Neural cell (in vitro differentiated cells): ENCODE data around the gene RAB7B. TPM values are rescaled to one million over a fixed set of nuclear protein-coding genes. Genes with fewer than 3 reads are reported as not detected.

Source experiments
- H2AFZ ChIP-seq: fragments of 200-600, 300-800 bp; sonication (generic), shearing (Covaris generic); 2 replicates; pipeline ENCODE4 v1.6.0; 2014; ENCODE audit warnings: low read depth, mild to moderate bottlenecking, antibody characterized with exemption, low read length, moderate library complexity
- H3F3A ChIP-seq: fragments of 200-600 bp; shearing (Covaris generic); 2 replicates; pipeline ENCODE4 v1.6.1; 2016; ENCODE audit warnings: mild to moderate bottlenecking, moderate library complexity, mixed read lengths, antibody characterized with exemption, low read length; ENCODE audit not compliant: insufficient read depth, poor library complexity, severe bottlenecking
- H3K27ac ChIP-seq: fragments of 200-600, 300-800 bp; sonication (generic), shearing (Covaris generic); 2 replicates; pipeline ENCODE4 v1.5.1; 2014; ENCODE audit warnings: mild to moderate bottlenecking, low read length, moderate library complexity
- H3K27me3 ChIP-seq: fragments of 300-800, 200-600 bp; sonication (generic), shearing (Covaris generic); 2 replicates; pipeline ENCODE4 v1.6.0; 2014; ENCODE audit warnings: mild to moderate bottlenecking, low read depth, low read length, moderate library complexity; ENCODE audit not compliant: insufficient read depth
- H3K36me3 ChIP-seq: fragments of 300-800, 200-600 bp; sonication (generic), shearing (Covaris generic); 2 replicates; pipeline ENCODE4 v1.5.1; 2014; ENCODE audit warnings: mild to moderate bottlenecking, antibody characterized with exemption, low read length, moderate library complexity; ENCODE audit not compliant: insufficient read depth
- H3K4me2 ChIP-seq: fragments of 300-800, 200-600 bp; sonication (generic), shearing (Covaris generic); 2 replicates; pipeline ENCODE4 v1.6.0; 2014; ENCODE audit warnings: mild to moderate bottlenecking, low read length
- H3K4me3 ChIP-seq: fragments of 300-800, 200-600 bp; sonication (generic), shearing (Covaris generic); 2 replicates; pipeline ENCODE4 v1.5.1; 2014; ENCODE audit warnings: mild to moderate bottlenecking, low read length, moderate library complexity
- H3K79me2 ChIP-seq: fragments of 200-600 bp; shearing (Covaris generic); replicated peaks from 2 replicates; pipeline ENCODE4 v1.6.0; 2014; ENCODE audit warnings: mild to moderate bottlenecking, low read length, moderate library complexity; ENCODE audit not compliant: insufficient read depth
- H3K9ac ChIP-seq: fragments of 300-800, 200-600 bp; sonication (generic), shearing (Covaris generic); 2 replicates; pipeline ENCODE4 v1.6.1; 2016; ENCODE audit warnings: mild to moderate bottlenecking, low read length, mixed read lengths
- H3K9me2 ChIP-seq: fragments of 200-600 bp; shearing (Covaris generic); 2 replicates; pipeline ENCODE4 v1.6.1; 2016; ENCODE audit warnings: mild to moderate bottlenecking, low read length, mixed read lengths; ENCODE audit not compliant: insufficient read depth
- H3K9me3 ChIP-seq: fragments of 200-600, 300-800 bp; sonication (generic), shearing (Covaris generic); 2 replicates; pipeline ENCODE4 v1.6.1; 2016; ENCODE audit warnings: mild to moderate bottlenecking, mixed run types, low read length, moderate library complexity, mixed read lengths
- H4K20me1 ChIP-seq: fragments of 200-600 bp; shearing (Covaris generic); 2 replicates; pipeline ENCODE4 v1.6.1; 2016; ENCODE audit warnings: mild to moderate bottlenecking, mixed run types; ENCODE audit not compliant: insufficient read depth
- EP300 ChIP-seq: fragments of 450-650 bp; conservative IDR thresholded peaks from 2 replicates; pipeline ENCODE4 v1.6.1; 2014; ENCODE audit warnings: antibody characterized with exemption, mild to moderate bottlenecking, moderate library complexity; ENCODE audit not compliant: poor library complexity, severe bottlenecking
- EZH2 ChIP-seq: fragments of 200-600, 300-800 bp; shearing (Covaris generic), sonication (generic); IDR thresholded peaks from 2 replicates; pipeline ENCODE4 v1.6.1; 2014; ENCODE audit warnings: antibody characterized with exemption, low read length, borderline replicate concordance, mild to moderate bottlenecking; ENCODE audit not compliant: insufficient read depth, poor library complexity, severe bottlenecking
- MXI1 ChIP-seq: fragments of 450-650 bp; conservative IDR thresholded peaks from 2 replicates; pipeline ENCODE4 v1.6.1; 2014; ENCODE audit warnings: antibody characterized with exemption, mild to moderate bottlenecking; ENCODE audit not compliant: poor library complexity, severe bottlenecking
- POLR2AphosphoS5 ChIP-seq: IDR thresholded peaks from 2 replicates; pipeline ENCODE4 v1.6.1; 2012
- RAD21 ChIP-seq: fragments of 450-650 bp; conservative IDR thresholded peaks from 2 replicates; pipeline ENCODE4 v1.6.1; 2014; ENCODE audit warnings: antibody characterized with exemption, mild to moderate bottlenecking, moderate library complexity
- SMC3 ChIP-seq: fragments of 450-650 bp; conservative IDR thresholded peaks from 2 replicates; pipeline ENCODE4 v1.6.1; 2014; ENCODE audit warnings: antibody characterized with exemption, mild to moderate bottlenecking, moderate library complexity; ENCODE audit not compliant: poor library complexity
- TAF1 ChIP-seq: IDR thresholded peaks from 2 replicates; pipeline ENCODE4 v1.6.1; 2012; ENCODE audit warnings: low read depth
- polyA plus RNA-seq: library from polyadenylated mRNA; depleted of rRNA; stranded (reverse); fragments of >200 nt; gene quantifications from 2 replicates; pipeline ENCODE4 v1.2.3, GENCODE V29; 2014
- TF ChIP-seq, protein P1 (sequence below): fragments of 450-650 bp; IDR thresholded peaks from 2 replicates; pipeline ENCODE4 v1.5.1; 2014; ENCODE audit warnings: antibody characterized with exemption, mild to moderate bottlenecking, moderate library complexity; ENCODE audit not compliant: poor library complexity, severe bottlenecking
- TF ChIP-seq, protein P2 (sequence below): IDR thresholded peaks from 2 replicates; pipeline ENCODE4 v1.6.1; 2012; ENCODE audit warnings: borderline replicate concordance

Gene RAB7B
- polyA plus RNA-seq, 1 donor from 2014 or later, result not detected

DNA sequence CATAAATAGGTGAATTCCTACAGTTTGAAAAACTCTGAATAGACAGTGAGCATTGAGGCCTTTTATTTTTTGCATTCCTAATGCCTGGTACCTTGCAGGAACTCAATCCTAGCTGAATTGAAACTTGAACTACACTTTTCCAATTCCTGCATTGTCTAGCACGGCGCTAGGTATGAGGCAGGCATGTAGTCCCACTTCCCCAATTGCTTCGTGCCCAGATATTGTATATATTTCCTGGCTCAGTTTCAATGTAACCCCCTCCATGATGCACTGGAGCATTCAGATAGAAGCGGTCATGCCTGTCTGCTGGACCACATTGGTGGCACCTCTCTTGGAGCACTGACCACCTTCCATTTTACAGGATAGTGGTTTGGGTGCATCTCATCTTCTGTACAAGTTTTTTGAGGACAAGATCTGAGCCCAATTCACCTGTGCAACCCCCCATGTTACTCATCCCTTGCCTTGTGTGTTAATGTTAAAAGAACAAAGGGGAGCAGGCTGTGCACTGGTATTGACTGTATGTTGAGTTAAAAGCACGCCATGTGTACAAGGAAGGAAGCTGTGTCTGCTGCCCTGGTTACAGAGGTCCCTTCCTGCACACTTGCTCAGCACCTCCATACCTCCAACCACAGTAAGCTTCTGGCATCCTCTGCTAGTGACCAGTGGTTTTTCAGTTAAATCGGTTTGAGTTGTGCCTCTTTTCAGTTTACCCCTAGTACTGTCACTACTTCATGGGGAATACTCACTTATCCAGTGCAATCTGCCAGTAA is 10.0 kb upstream of the RAB7B start:
- no peaks in the 10 kb centered on the region for H3K9me2 ChIP-seq
- H3K4me3 ChIP-seq, result no peak overlapping the region
- no peak overlapping the region for H3K9ac ChIP-seq
- no peaks in the 10 kb centered on the region for H3K79me2 ChIP-seq
- H3K27ac ChIP-seq, result no peak overlapping the region
- no peak overlapping the region for H2AFZ ChIP-seq
- no peaks in the 10 kb centered on the region for H3K9me3 ChIP-seq
- no peaks in the 10 kb centered on the region for H3K36me3 ChIP-seq
- no peaks in the 10 kb centered on the region for H4K20me1 ChIP-seq
- H3K4me2 ChIP-seq, result no peak overlapping the region
- TF ChIP-seq, protein P1, sequence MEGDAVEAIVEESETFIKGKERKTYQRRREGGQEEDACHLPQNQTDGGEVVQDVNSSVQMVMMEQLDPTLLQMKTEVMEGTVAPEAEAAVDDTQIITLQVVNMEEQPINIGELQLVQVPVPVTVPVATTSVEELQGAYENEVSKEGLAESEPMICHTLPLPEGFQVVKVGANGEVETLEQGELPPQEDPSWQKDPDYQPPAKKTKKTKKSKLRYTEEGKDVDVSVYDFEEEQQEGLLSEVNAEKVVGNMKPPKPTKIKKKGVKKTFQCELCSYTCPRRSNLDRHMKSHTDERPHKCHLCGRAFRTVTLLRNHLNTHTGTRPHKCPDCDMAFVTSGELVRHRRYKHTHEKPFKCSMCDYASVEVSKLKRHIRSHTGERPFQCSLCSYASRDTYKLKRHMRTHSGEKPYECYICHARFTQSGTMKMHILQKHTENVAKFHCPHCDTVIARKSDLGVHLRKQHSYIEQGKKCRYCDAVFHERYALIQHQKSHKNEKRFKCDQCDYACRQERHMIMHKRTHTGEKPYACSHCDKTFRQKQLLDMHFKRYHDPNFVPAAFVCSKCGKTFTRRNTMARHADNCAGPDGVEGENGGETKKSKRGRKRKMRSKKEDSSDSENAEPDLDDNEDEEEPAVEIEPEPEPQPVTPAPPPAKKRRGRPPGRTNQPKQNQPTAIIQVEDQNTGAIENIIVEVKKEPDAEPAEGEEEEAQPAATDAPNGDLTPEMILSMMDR, result no peak
- TF ChIP-seq RAD21 (no peak), EZH2 (no peak), SMC3 (no peak), EP300 (no peak), TAF1 (no peak), MXI1 (no peak), POLR2AphosphoS5 (no peak)
- TF ChIP-seq, protein P2, sequence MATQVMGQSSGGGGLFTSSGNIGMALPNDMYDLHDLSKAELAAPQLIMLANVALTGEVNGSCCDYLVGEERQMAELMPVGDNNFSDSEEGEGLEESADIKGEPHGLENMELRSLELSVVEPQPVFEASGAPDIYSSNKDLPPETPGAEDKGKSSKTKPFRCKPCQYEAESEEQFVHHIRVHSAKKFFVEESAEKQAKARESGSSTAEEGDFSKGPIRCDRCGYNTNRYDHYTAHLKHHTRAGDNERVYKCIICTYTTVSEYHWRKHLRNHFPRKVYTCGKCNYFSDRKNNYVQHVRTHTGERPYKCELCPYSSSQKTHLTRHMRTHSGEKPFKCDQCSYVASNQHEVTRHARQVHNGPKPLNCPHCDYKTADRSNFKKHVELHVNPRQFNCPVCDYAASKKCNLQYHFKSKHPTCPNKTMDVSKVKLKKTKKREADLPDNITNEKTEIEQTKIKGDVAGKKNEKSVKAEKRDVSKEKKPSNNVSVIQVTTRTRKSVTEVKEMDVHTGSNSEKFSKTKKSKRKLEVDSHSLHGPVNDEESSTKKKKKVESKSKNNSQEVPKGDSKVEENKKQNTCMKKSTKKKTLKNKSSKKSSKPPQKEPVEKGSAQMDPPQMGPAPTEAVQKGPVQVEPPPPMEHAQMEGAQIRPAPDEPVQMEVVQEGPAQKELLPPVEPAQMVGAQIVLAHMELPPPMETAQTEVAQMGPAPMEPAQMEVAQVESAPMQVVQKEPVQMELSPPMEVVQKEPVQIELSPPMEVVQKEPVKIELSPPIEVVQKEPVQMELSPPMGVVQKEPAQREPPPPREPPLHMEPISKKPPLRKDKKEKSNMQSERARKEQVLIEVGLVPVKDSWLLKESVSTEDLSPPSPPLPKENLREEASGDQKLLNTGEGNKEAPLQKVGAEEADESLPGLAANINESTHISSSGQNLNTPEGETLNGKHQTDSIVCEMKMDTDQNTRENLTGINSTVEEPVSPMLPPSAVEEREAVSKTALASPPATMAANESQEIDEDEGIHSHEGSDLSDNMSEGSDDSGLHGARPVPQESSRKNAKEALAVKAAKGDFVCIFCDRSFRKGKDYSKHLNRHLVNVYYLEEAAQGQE, result no peak
- no peaks in the 10 kb centered on the region for H3F3A ChIP-seq
- H3K27me3 ChIP-seq, result no peaks in the 10 kb centered on the region

DNA sequence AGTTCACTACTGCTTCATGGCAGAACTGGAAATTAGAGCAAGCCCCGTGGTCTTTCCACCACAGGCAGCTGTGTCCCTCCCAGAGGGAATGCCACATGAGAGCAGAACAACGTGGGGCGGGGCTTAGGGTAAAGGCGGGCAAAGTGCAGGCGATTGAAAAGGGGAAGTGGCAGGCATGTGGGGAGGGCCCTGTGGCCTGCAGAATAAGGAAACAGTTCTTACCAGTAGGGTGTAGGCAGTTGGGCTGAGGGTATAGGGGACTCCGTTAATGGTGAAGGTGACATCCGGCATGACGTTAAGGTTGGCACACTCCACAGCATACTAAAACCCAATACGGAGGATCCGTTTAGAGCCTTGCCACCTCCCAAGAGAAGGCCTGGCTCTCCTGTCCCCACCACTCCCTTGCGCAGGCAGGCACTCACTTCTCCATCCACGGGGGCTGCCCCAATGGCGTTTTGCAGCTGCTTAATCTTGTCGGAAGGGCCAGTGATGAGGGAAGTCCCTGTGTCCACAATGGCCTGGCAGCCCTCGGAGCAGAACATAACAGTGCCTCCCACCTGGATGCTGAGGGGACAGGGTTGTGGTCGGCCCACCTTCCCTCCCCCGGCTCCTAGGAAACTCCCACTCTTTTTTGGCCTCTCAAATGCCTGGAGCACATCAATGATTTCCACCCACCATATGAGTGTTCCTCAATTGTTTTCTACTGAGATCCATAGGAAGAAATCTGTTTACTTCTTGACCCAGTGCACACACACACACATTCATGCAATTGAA is 9.1 kb upstream of the RAB7B start:
- Histone ChIP-seq H2AFZ (no peak overlapping the region), H3K9ac (no peak overlapping the region)
- TF ChIP-seq EP300 (no peak), TAF1 (no peak), RAD21 (no peak), EZH2 (no peak), MXI1 (no peak)
- TF ChIP-seq, protein P1, result no peak
- TF ChIP-seq, protein P2, result no peak

More for the DNA sequence above, 9.1 kb upstream of the RAB7B start:
- Histone ChIP-seq H3K36me3 (no peaks in the 10 kb centered on the region), H3K27me3 (no peaks in the 10 kb centered on the region), H4K20me1 (no peaks in the 10 kb centered on the region), H3K27ac (no peak overlapping the region), H3K4me2 (no peak overlapping the region), H3F3A (no peaks in the 10 kb centered on the region), H3K9me2 (no peaks in the 10 kb centered on the region), H3K9me3 (no peaks in the 10 kb centered on the region), H3K79me2 (no peaks in the 10 kb centered on the region), H3K4me3 (no peak overlapping the region)
